Activated CD4-positive, alpha-beta T cell treated with anti-CD3 and anti-CD28 coated beads, Interleukin-2, amount 50 U/mL, for 24 hours (primary cell): ENCODE results near the gene GPC1.

Experiments used
- DNase-seq, 2 donors: peaks; one replicate each; pipeline ENCODE4 v3.0.0-alpha.2; 2020; ENCODE audit warnings: low read depth in 1 of 2, low spot score in 1 of 2

GPC1 gene

DNA sequence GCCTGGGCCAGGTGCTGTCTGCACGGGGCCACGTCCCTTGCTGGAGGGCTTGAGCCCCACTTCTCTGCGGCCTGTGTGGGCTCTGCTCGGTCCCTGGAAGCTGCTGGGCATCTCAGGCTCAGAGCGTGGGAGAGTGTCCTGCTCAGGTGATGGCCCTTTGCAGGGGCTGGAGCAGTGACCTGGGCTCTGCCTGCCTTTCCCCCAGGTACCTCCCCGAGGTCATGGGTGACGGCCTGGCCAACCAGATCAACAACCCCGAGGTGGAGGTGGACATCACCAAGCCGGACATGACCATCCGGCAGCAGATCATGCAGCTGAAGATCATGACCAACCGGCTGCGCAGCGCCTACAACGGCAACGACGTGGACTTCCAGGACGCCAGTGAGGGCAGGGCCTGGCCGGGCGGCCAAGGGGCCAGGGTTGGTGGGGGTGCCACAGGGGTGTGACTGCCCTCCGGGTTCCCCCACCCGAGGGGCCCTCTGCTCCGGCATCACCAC lies 29.9 kb downstream of the GPC1 start:
- DNase-seq = no peak

DNA sequence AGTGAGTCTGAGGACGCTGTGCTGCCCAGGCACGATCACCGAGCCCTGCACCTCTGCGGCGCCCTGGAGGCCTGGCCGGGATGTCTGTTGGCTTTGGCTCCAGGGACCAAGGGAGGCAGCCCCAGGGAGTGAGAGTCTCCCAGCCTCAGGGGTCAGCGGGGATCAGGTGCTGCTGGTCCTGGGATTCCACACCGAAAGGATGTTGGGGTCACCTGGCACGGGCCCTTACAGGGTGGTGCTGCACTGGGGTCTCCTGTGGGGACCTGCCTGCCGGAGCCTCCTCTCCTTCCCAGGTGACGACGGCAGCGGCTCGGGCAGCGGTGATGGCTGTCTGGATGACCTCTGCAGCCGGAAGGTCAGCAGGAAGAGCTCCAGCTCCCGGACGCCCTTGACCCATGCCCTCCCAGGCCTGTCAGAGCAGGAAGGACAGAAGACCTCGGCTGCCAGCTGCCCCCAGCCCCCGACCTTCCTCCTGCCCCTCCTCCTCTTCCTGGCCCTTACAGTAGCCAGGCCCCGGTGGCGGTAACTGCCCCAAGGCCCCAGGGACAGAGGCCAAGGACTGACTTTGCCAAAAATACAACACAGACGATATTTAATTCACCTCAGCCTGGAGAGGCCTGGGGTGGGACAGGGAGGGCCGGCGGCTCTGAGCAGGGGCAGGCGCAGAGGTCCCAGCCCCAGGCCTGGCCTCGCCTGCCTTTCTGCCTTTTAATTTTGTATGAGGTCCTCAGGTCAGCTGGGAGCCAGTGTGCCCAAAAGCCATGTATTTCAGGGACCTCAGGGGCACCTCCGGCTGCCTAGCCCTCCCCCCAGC lies 30.5 kb downstream of the GPC1 start:
- DNase-seq = no peak

DNA sequence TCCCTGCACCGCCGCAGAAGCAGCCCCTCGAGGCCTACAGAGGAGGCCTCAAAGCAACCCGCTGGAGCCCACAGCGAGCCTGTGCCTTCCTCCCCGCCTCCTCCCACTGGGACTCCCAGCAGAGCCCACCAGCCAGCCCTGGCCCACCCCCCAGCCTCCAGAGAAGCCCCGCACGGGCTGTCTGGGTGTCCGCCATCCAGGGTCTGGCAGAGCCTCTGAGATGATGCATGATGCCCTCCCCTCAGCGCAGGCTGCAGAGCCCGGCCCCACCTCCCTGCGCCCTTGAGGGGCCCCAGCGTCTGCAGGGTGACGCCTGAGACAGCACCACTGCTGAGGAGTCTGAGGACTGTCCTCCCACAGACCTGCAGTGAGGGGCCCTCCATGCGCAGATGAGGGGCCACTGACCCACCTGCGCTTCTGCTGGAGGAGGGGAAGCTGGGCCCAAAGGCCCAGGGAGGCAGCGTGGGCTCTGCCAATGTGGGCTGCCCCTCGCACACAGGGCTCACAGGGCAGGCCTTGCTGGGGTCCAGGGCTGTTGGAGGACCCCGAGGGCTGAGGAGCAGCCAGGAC lies 31.2 kb downstream of the GPC1 start:
- DNase-seq = no peak

- no peak for DNase-seq
Observed at GRCh38 chr2:240467149-240467642, 31.7 kb downstream of the GPC1 start.

GRCh38 chr2:240467659-240468302 lies 32.3 kb downstream of the GPC1 start:
- no peak for DNase-seq

DNA sequence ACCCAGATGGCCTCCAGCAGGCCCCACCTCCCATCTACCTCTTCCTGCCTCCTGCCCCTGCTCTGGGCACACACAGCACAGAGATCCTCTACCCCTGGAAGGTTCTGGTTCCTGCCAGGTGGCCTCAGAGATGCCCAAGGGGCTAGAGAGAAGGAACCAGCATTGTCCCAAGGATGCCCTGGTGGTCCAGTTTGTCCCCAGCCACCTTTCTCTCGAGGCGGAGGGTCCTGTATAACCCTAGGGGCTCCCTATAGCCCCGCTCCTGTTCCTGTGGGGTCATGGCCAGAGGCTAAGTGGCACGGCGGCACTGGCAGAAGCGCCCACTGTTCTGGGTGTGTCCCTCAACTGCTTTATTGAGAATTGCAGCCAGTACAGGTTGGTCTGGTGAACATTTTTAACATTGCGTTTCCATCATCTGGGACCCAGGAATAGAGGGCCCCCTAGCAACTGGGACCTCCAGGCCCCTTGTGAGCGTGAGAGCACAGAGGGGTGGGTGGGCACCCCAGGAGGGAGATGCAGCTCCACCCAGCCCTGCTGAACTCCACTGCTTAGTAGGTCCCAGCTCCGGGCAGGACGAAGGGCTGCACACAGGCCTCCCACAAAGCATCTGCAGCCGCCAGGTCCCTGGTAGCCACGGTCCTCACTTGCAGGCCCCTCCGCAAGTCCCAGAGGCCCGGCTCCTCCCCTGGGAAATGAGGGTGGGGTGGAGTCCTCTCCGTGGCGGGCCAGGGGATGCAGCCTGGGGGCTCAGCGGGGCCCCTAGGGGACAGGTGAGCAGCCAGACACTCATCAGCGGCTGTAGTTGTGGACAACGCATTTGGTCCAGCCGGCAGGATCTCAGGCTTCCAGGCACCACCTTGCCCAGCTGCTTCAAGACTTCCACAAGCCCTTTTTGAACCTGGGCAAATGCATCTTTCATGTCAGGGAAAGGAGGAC lies 33.1 kb downstream of the GPC1 start:
- no peak for DNase-seq

DNA sequence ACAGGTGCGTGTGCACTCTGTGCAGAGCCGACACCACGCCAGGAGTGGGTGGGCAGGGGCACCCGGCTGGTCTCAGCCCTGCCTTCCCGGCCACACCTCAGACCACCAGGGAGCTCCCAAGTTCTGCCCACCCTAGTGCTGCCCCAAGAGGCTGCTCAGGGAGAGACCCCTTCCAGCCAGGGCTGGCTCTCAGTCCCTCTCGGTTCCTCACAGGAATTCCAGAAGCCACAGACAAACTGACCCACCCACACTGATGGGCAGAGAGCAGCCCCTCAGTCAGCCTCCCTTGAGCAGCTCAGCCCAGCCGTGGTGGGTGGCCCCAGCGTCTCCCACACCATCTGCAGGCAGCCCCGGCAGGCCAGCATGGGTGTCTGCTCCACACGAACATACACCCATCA lies 33.8 kb downstream of the GPC1 start:
- DNase-seq = no peak

DNA sequence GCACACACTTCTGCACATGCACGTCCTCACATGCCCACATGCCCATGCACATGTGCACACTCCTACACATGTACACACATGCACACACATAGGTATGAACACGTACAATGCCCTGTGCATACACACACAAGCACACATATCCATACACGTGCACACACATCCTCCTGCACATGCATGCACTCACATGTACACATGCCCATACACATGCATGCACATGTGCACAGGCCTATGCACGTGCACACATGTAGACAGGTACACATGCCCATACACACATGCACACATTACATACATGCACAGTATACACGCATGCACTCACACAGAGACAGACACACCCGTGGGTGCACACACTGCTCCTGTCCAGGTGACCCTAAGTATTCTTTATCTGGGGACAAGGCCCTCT lies 34.3 kb downstream of the GPC1 start:
- no peak for DNase-seq

DNA sequence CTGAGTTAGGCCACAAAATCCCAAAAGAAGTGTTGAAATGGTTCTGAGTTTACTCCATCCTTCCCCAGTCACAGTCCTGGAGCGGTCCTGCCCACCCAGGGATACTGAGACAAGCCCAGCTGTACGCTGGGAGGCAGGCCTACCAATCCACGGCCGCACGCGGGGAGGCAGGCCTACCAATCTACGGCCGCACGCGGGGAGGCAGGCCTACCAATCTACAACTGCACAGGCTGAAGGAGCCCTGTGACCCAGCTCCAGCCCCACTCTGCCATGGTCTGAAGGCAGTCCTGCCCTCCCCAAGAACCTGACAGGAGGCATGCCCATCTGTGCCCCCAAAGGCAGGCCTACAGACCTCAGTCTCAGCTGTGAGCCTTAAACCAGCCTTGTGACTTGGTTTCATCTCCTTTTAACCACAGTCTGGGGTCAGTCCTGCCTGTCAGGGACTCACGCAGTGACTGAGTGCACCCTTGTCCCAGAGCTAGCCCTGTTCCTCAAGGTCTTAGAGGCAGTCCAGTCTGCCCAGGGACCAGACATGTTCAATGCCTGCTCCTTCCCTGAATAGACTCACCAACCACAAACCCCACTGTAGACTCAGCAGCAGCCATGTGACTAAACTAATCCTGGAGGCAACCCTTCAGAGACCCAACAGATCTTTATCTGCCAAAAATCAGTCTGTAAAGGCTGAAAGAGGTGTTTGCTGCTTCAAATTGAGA lies 36.8 kb downstream of the GPC1 start:
- DNase-seq = no peak

DNA sequence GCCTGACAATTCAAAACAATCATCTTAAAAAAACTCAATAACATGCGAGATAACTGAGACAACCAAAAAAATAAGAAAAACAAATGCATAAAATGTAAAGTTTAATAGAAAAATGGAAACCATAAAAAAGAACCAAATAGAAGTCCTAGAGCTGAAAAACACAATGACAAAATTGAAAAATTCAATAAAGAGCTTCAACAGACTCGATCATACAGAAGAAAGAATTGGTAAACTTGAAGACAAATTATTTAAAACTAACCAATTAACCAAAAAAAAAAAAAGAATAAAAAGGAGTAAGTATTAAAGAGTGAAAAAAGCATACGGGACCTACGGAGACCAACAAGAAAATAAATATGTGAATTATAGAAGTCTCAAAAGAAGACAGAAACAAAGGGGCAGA lies 37.7 kb downstream of the GPC1 start:
- no peak for DNase-seq

GRCh38 chr2:240477916-240478315 lies 42.5 kb downstream of the GPC1 start:
- no peak for DNase-seq

GRCh38 chr2:240478346-240479110 lies 43.1 kb downstream of the GPC1 start:
- DNase-seq = no peak

DNA sequence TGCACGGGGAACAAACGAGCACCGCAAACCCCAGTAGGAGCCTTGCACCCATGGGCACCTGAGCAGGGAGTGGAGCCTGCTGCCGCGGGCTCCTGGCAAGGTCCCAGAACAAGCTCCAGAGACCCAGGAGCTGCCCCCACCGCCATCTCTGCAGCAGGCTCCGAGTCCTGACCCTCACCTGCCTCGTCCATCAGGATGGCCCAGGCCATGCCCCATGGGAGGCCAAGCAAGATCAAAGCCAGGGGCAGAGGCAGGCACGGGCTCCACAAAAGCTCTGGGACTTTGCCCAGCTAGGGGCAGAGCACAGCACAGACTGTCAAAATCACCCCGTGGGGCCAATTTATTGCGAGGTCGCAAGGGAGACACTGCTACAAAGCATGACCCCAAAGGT lies 43.6 kb downstream of the GPC1 start:
- DNase-seq = no peak

- DNase-seq = no peak
Observed at GRCh38 chr2:240480834-240481623, 45.6 kb downstream of the GPC1 start.

GRCh38 chr2:240481720-240482119 lies 46.3 kb downstream of the GPC1 start:
- DNase-seq = no peak

DNA sequence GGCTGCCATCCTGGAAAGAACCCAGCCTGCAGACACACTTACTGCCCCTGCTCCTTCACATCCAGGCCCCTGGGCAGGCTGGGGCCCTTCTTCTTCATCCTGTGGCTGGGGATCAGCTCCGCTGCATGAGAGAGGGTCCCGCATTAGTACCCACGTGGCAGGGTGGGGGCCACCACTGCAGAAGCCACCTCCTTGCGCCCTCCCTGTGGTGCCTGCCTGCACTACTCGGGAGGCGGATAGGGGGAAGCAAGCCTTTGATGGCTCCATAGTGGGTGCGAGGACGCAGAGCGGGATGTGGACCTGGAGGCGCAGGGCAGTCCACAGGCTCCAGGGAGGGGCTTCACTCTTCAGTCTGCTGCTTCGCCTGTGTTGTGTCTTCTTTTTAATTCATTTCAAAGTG lies 46.7 kb downstream of the GPC1 start:
- DNase-seq = no peak

DNA sequence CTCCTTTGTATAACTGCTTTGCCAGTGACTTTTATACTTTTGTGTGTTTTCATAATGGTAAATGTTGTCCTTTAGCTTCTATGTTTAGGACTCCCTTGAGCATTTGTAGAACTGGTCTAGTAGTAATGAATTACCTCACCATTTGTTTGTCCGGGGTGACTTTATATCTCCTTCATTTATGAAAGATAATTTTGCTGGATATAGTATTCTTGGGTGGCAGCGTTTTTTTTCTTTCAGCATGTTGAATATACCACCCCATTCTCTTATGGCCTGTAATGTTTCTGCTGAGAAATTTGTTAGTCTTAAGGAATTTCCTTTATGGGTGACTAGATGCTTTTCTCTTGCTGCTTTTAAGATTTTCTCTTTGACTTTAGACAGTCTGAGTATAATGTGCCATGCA lies 56.0 kb downstream of the GPC1 start:
- DNase-seq = no peak

DNA sequence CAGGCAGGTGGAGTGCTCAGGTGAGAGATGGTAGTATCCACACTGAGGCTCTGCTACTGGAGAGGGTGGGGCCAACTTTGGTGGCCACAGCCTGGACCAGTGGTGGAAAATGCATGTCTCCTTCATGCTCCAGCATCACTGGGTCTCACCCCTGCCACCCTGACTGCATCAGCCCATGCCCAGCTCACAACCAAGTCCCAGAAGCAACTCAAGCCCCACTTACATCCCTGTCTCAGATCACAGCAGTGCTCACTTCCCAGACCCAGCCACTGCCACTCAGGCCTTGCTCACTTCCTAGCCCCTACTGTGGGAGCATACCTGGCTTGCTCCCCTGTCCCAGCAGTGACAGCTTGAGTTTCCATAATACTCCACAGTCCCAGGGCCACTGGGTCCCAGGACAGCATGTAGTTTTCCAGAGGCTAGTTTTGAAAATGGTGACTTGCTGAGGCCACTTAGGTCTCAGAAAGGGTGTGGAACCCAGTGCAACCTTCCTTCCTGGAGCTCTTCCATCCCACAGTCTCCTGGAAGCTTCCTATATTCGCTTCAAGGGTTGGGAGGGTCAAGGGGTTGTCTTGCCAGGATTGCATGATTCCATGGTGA lies 58.8 kb downstream of the GPC1 start:
- no peak for DNase-seq
